Measurements from ENCODE around the gene HOXA3.
A peak's percentile ranks its signal among the peaks of the same experiment; 100 is the strongest.

Gene HOXA3

GRCh38 chr7:27177795-27178320 is 25.5 kb upstream of the HOXA3 start:
- DNase-seq, result no peak

DNA sequence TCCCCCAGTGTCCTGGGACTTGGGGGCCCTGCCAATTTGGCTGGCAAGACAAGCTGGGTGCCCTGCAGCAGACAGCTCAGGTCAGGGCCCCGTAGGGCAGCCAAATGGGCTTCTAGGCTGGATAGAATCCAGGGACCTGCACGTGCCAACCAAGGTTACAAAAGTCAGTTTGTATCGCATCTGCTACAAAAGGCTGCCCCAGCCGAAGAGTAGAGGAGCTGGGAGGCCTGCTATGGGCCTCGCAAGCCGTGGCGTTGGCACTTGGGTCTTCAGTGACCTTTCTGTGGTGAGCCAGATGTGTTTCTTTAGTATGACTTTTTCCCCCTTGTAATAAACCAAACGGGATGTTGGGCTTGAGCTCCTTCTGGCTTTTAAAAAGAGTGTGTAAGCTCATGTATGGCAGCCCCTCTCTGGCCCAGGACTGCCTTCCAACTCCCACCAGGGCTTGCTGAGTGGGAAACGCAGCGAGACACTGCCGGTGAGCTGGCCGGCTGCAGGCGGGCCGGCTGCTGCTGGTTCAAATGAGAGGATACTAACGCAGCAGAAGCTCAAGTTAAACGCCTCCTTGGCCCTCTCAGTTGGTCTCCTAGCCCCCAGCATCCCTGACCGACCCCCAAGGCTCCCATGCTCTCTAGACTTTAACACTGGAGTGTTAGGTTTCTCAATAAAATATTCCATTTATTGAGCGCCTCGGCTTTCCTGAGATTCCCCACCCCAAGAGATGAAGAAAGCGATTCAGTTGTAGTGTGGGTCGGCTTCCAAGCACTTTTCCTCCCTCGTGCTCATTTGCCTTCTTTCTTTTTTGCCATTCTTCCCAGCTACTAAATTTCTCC is 24.8 kb upstream of the HOXA3 start:
- DNase-seq, result no peak

- no peak for DNase-seq
Measured at GRCh38 chr7:27176524-27176845, 24.1 kb upstream of the HOXA3 start.

GRCh38 chr7:27175626-27176523 is 23.5 kb upstream of the HOXA3 start:
- DNase-seq, result no peak

DNA sequence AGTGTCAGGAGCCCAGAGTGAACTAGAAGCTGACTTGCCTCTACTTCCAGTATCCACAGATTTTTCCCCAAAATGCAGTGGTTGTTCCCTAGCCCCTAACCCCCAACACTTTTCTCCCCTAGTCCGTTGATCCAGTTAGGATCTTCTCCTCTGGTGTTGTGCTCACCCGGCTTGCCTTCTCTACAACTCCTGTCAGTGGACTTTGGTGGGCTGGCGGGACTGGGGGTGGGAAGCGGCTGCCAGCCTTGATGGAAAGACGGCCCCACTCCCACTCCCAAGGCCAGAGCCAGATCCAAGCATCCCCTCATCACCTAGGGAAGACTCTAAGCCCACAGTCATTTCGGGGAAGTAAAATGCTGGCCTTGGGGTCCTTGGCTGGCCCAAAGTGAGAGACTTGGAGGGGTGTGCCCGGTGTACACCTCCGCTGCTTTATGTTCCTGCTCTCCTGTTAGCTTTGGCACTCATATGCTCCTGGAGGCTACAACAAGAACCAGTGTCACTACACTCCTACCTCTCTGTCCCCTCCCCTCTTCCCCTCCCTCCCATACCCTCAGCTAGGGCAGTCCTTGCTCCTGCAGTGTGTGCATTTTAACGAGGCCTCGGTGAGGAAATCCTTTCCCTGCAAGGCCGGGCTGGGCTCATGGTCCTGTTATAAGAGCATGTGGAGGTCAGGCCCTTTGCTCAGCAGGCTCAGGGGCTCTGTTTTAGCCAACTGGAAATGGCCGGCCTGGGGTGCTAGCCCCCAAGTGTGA is 22.7 kb upstream of the HOXA3 start:
- no peak for DNase-seq

DNA sequence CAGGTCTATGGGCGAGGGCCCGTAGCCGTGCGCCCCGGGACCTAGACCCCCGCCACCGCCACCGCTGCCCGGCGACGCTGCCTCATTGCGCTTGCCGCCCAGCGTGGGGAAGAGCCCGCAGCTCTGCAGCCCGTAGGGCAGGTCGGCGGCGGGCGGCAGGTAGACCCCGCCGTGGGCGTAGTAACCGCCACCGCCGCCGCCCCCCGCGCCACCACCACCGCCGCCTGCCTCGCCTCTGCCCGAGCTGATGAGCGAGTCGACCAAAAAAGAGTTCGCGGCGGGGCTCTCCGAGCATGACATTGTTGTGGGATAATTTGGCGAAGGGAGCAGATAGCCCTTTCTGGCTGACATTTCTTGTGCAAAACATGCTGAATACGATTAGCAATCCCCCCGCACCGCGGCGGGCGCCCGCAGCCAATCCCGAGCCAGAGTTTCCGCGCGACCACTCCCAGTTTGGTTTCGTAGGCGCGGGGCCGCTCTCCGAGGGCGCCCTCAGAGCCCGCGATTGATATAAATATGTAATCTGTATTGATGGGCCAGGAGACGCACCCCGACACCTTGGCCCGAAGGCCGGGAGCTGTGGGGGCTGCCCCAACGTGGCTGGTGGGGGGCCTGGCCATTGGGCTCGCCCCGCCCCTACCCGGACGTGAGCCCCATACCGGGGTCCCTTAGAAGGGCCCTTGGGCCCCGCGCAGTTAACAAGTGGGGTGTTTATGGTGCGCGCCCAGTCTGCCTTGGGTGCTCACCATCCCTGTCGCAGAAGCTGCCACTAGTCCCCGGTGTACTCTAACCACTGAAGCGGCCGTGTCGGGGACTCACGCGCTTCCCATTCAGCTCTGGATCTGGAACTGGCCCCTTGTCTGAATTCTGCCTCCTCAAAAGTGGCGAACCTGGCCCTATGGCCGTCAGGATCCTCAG is 21.8 kb upstream of the HOXA3 start, which contains the start of gene HOXA10:
Gene HOXA10 (minus strand): TSS at position 365 of the 918 bp plus-strand sequence. CDS start 14 bp downstream, at position 351.
- DNase-seq, result peak; percentile 60

DNA sequence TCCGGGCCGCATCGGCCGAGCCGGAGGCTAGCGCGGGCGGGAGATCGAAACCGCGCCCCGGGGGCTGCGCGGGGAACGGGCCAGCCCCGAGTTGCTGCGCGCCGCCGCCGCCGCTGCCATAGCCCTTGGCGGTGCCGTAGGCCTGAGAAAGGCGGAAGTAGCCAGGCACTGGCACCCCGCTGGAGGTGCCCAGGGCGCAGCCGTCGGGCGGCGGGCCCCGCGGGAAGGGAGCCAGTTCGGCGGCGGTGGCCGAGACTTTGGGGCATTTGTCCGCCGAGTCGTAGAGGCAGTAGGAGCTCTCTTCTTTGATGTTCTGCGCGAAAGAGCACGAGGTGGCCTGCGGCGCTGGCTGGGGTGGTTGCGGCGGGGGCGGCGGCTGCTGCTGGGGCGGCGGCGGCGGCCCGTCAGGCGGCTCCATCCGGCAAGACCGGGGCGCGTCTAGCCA is 21.1 kb upstream of the HOXA3 start:
- peak; percentile 78 for DNase-seq

DNA sequence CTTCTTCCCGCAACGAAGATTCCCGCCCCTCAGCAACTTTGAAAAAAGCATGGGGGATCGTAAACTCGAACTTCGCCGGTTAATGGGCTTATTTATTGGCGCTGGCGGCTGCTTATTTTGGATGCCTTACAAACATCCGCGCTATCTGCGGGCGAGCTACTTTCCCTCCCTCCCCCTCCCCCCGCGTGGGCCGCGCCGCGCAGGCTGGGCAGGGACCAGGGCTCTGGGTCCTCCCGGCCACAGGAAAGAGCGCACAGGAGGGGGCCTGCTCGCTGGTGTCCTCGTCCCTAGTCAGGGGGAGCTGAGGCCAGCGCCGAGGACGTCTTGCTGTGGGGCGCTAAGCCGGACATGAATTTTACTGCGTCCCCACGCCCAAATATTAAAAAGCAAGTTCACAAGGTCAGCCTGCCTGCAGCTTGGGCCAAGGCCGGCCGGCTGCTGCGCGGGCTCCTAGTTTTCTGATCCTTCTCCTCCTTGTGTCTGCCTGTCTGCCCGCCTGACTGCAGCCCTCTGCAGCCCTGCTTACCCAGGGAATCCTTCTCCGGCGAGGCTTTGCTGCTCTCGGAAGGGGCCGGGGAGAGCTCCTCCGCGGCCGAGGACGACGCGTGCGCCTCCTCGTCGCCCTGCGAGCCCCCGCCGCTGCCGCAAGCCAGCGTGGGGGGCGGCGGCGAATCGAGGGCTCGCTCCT is 20.6 kb upstream of the HOXA3 start:
- DNase-seq, result peak; percentile 81

GRCh38 chr7:27172315-27172774 is 20.0 kb upstream of the HOXA3 start:
- peak; percentile 40 for DNase-seq

GRCh38 chr7:27171637-27172314 is 19.4 kb upstream of the HOXA3 start:
- DNase-seq, result no peak

DNA sequence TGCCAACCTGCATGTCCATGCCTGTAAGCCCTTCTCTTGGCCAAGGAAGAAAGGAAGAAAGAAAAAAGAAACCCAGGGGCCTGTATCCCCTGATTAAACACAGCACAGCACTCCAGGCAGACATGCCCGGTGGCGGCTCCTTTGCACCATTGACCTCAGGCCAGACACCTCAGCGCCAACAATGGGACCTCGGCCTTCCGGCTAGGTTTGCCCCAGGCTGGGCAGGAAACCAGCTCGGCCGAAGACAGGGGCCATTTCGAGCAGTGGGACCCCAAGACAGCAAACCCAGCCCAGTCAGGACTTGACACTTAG is 18.9 kb upstream of the HOXA3 start:
- no peak for DNase-seq

DNA sequence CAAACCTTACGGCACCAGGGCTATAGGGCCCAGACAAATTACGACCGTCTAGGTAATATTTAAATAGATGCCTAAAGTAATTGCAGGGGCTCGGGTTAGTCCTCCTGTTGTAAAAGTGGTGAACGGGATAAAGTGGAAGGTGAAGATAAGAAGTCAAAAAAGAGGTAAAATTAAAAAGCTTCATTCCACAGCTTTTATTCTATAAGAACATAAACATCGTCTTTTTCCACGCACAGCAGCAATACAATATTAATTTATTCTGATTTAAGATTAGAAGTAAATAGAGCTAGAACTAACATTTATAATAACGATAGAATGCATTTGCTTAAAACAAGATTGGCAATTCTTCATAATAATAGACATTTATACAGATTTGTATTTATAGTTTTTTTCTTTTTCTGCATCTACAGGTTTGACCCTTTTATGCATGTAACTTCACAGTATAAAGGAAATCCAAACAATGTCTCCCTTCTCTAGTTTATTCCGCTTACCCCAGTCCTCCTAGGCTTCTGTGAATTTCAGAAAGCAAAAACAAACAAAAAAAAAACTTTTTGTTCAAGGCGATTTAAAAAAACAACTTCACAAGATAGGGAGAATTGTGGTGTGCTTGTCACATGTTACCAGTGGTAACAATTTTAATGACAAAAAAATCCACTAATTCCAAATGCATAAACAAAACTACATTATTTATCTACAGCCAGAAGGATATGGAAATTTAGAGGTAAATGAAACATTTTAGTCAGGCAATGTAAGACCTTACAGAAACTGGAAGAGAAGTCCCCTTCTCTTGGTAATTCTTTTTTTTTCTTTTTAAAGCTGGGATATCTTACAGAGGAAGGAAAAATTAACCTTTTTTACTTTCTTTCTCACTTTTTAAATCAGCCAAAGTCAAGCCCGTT is 18.3 kb upstream of the HOXA3 start:
- no peak for DNase-seq

- peak; percentile 35 for DNase-seq
Measured at GRCh38 chr7:27169658-27170425, 17.5 kb upstream of the HOXA3 start.

- DNase-seq, result no peak
Measured at GRCh38 chr7:27168265-27168947, 16.0 kb upstream of the HOXA3 start.

DNA sequence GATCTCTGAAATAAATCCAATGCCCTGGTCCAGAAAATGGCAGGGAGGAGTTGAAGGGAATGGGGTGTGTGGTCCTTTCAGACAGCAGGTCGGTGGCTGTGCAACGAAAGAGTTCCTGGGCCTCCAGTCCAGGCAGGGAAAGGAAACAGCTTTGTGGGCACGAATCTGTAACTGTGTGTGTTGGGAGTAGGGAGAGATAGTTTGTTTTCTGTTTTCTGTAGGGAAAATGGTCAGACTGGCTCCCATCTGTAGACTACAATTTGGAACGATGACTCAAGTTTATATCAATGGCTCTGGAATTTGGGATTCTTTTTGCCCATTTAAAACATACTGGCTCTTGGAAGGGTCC is 15.5 kb upstream of the HOXA3 start:
- DNase-seq, result no peak

DNA sequence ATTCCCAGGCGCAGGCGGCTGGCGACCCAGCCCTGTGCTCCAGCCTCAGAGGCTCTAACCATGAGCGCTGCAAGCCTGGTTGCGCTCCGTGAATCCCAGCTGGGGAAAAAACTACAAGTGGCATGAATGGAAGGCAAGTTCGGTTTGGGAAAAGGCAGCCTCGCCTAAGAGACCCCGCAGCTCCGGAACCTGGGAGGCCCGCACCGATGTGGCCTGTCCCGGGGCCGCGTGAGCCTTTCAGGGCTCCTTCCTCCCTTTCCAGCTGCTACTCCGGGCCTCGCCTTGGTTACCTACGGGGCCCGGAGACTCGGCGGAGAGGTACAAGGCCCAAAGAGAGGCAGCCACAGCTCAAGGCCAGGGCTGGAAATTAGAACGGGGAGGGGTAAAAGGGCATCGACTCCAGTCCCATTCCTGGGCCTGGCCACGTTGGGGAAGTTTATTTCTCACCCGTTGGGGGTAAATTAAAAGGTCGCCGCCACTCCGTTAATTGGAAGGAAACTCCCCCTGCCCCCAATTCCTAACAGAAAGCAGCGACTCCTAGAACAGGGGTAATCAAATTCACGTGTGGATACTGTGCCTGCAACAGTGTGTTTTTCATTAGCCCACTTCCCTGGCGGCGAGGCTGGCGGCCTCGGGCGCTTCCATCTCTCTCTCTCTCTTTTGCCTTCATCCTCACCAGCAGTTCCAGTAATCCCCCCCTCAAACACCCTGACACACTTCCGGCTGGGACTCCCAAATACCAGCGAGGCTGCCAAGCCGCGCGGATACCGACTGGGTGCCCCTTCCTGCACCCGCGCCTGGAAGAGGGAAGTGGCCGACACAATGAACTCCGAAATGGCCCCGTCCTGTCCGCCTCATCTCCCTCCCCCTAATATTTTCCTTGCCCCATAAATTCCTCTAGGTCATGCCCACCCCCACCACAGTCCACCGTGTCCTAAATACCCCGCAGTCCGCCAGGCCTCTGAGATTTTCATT is 14.4 kb upstream of the HOXA3 start:
- DNase-seq, result no peak

DNA sequence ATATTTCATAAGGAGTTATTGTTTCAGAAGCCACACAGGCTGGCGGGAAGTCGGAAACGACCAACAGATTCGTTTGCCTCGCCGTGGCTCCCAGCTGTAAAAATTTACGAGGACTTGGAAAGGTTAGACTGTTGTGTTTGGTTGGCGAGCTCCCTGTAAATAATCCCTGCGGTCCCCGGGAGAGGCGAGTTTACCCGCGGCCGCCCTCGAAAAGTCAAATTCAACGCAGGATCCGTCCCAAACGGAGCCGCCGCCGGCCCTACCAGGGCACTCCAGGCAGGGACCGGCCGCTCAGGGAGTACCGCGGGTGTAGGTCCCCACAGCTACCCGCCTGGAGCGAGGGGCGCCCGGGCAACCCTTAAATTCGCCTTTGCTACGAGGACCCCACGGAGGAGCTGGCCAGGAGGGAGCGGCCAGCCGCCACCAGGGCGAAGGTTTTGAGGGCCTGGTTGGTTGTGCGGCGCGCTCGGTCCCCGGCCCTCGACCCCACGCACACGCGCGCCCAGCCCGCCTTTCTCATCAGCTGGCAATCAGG is 13.7 kb upstream of the HOXA3 start:
- no peak for DNase-seq

Measured in NCI-H146 (cell line).